ENCODE data around the gene MFRP. TPM values are rescaled to one million over a fixed set of nuclear protein-coding genes. Genes with fewer than 3 reads are reported as not detected.

The MFRP gene
- total and polyA plus RNA-seq, 9 of the 15 experiments (the other 6 are each of a cell fraction or from before 2014, with no cell fraction given) = not detected

- DNase-seq (ENCODE audit: extremely low read depth in 1 of 4, low spot score in 3 of 4) = peak in 3 of 4 experiments; percentile 49 to 89 (median 81)
- peak; percentile 61 for ATAC-seq
- Histone ChIP-seq H3K36me3 (ENCODE audit: control insufficient read depth, insufficient read depth, low read length) (peaks cover 16% of the 10 kb centered on the region; the same call in 2 of the 3 replicates), H3K4me2 (ENCODE audit: insufficient read depth, low read length) (peak overlapping the region; percentile 92), H3K9ac (ENCODE audit: insufficient read depth in 1 of 2, low read depth in 2 of 2, low read length in 2 of 2) (peak overlapping the region; percentile 79 to 91), H3K9me1 (ENCODE audit: control insufficient read depth, insufficient read depth, low read length) (no peaks in the 10 kb centered on the region), H2AFZ (ENCODE audit: low read depth, low read length) (peak overlapping the region; percentile 65), H3K4me1 (replicated peaks in 1 of 2; ENCODE audit: control insufficient read depth in 2 of 2, insufficient read depth in 2 of 2, low read length in 2 of 2) (peaks cover 50 to 82% of the 10 kb centered on the region in 2 experiments), H3K27ac (ENCODE audit: extremely low read depth, low read depth, low read length) (peak overlapping the region; percentile 93), H4K20me1 (replicated peaks; ENCODE audit: control insufficient read depth, insufficient read depth, low read length) (0 out of 2 replicates have a peak, but pooled peaks cover 6% of the 10 kb centered on the region), H3K79me2 (ENCODE audit: control insufficient read depth, insufficient read depth, low read length) (peaks cover 29% of the 10 kb centered on the region; the same call in 2 of the 3 replicates), H3K9me3 (replicated peaks; ENCODE audit: control insufficient read depth, insufficient read depth, low read depth, low read length) (no peaks in the 10 kb centered on the region), H3K27me3 (ENCODE audit: control insufficient read depth in 2 of 2, insufficient read depth in 2 of 2, low read length in 2 of 2) (no peaks in the 10 kb centered on the region; a peak in 1 of 5 replicates), H3K4me3 (peak overlapping the region; percentile 48)
- FAIRE-seq = peak; percentile 91
- ChIA-PET POLR2A (interaction anchor here (0.5 to 5.1 kb wide), 9 partner anchors 12 to 224 kb away, joined by 3 to 22 read pairs (median 4); a partner anchor contains a TSS), CTCF (ENCODE audit: low intra/inter-chr PET ratio) (no interaction called here)
- intact Hi-C loops (cut with micrococcal nuclease) = loop anchor here (2.0 to 5.0 kb wide), 2 partner anchors 112 to 406 kb away; partner anchors contain the start of gene CBL
- BruUV-seq (replicated peaks) = no TSS peak
- WGBS (ENCODE audit: insufficient coverage, low coverage, missing lambda C conversion rate) = 10% methylated on average over 20 of the region's 22 CpGs
- in situ Hi-C loops (cut with MboI) = no loop called here
- peak; percentile 87 for TF ChIP-seq POLR2A (conservative IDR thresholded peaks at IDR 0.05)
- TF ChIP-seq DPF2 (IDR thresholded peaks at IDR 0.05) = peak; percentile 24
- TF ChIP-seq ETV5 (CRISPR knock-in tag; IDR thresholded peaks at IDR 0.05; ENCODE audit: low read depth) = no peak
- TF ChIP-seq ZNF398 (CRISPR knock-in tag; IDR thresholded peaks at IDR 0.05) = no peak
- TF ChIP-seq TARDBP (IDR thresholded peaks at IDR 0.05) = peak; percentile 72; the same call in 1 of the 2 replicates
- TF ChIP-seq ZBTB7A (IDR thresholded peaks at IDR 0.05; ENCODE audit: borderline replicate concordance, control insufficient read depth, low read depth, low read length) = no peak
- TF ChIP-seq SMARCB1 (IDR thresholded peaks at IDR 0.05; ENCODE audit: insufficient read length, low read depth) = no peak
- no peak for TF ChIP-seq ZNF444 (CRISPR knock-in tag; IDR thresholded peaks at IDR 0.05)
- TF ChIP-seq ZNF436 (CRISPR knock-in tag; IDR thresholded peaks at IDR 0.05) = no peak
- peak; percentile 28; the same call in 1 of the 2 replicates for TF ChIP-seq ARID1B (IDR thresholded peaks at IDR 0.05)
- no peak; the same call in 1 of the 2 replicates for TF ChIP-seq ZNF143 (CRISPR knock-in tag; IDR thresholded peaks at IDR 0.05)
- TF ChIP-seq RFX5 (IDR thresholded peaks at IDR 0.05; ENCODE audit: low read depth, low read length) = no peak
- peak; percentile 74 for TF ChIP-seq SP1 (CRISPR knock-in tag; IDR thresholded peaks at IDR 0.05)
- 0 out of 2 replicates have a peak, but pooled peaks have one; percentile 68 for TF ChIP-seq ZBTB43 (CRISPR knock-in tag; IDR thresholded peaks at IDR 0.05)
- TF ChIP-seq MLX (CRISPR knock-in tag; conservative IDR thresholded peaks at IDR 0.05) = no peak
- TF ChIP-seq ZNF766 (CRISPR knock-in tag; conservative IDR thresholded peaks at IDR 0.05) = no peak
- TF ChIP-seq DDX20 (tag; IDR thresholded peaks at IDR 0.05; ENCODE audit: low read depth) = no peak
- no peak for TF ChIP-seq ZNF79 (CRISPR knock-in tag; IDR thresholded peaks at IDR 0.05; ENCODE audit: low read depth)
- no peak for TF ChIP-seq ZNF717 (CRISPR knock-in tag; IDR thresholded peaks at IDR 0.05)
Measured at GRCh38 chr11:119318240-119319135, 28.0 kb downstream of the MFRP start.

All from K562 (cell line).